ENCODE measurements around the gene THADA.
A peak's percentile ranks its signal among the peaks of the same experiment; 100 is the strongest.

Gene THADA

DNA sequence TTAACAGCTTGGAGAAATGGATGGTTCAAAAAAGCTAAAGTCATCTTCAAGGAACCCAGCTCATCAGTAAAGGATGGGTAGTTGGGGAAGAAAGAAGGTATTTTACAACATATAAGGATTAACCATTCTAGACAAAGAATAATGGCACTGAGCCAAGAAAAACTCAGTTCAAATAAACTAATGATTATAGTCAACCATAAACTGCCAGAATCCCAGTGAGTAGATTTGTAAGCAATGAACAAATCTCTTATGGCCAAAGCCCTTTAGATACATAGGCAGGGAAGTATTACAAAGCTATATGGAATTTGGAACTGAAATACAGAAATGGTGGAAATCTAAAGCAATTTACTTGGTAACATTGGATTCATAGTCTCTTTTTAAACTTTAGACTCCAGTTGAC is 277.0 kb downstream of the THADA start:
- ChIA-PET CTCF (interaction anchor here (0.5 to 0.9 kb wide), 2 partner anchors 12 to 70 kb away, joined by 3 to 4 read pairs; no protein-coding TSS in a partner anchor), POLR2A (no interaction called here)

DNA sequence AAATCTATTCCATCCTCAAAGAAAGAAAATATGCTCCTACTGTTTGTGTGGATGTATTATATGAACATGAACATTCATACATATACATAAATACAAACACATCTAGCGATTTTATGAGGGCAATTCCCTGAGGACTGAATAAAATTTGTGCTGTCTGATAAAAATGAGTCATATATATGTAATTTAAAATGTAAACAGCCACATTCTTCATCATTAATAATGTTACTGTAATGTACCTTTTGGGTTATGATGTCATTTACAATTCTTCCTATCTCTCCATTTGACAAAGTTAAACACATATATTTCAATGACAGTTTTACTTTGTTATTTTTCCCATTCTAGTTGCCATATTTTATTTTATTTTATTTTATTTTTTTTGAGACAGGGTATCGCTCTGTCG is 278.2 kb downstream of the THADA start:
- TF ChIP-seq ZSCAN16 (tag by site-specific recombination; IDR thresholded peaks at IDR 0.05) = no peak
- TF ChIP-seq, protein P1, sequence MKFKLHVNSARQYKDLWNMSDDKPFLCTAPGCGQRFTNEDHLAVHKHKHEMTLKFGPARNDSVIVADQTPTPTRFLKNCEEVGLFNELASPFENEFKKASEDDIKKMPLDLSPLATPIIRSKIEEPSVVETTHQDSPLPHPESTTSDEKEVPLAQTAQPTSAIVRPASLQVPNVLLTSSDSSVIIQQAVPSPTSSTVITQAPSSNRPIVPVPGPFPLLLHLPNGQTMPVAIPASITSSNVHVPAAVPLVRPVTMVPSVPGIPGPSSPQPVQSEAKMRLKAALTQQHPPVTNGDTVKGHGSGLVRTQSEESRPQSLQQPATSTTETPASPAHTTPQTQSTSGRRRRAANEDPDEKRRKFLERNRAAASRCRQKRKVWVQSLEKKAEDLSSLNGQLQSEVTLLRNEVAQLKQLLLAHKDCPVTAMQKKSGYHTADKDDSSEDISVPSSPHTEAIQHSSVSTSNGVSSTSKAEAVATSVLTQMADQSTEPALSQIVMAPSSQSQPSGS (tag by site-specific recombination; IDR thresholded peaks at IDR 0.05; ENCODE audit: low read depth) = peak; percentile 82
- peaks cover 22% of the 10 kb centered on the region for H3K4me1 ChIP-seq (ENCODE audit: control insufficient read depth, insufficient read depth, low read length)
- H3K9me3 ChIP-seq (ENCODE audit: control insufficient read depth, insufficient read depth, low read depth, low read length) = no peaks in the 10 kb centered on the region
- H3K4me3 ChIP-seq (ENCODE audit: low read depth, low read length) = no peak overlapping the region
- ChIA-PET POLR2A (no interaction called here), CTCF (interaction anchor here (0.6 kb wide), 1 partner anchor 166 kb away, joined by 3 read pairs; no protein-coding TSS in a partner anchor)
- no peak overlapping the region for H3K27ac ChIP-seq (ENCODE audit: extremely low read depth, low read depth, low read length)
- H3K36me3 ChIP-seq (ENCODE audit: control insufficient read depth in 2 of 2, insufficient read depth in 1 of 2, low read length in 2 of 2) = no peaks in the 10 kb centered on the region

More for the DNA sequence above, 277.0 kb downstream of the THADA start:
- Histone ChIP-seq H3K36me3 (ENCODE audit: control insufficient read depth in 2 of 2, insufficient read depth in 1 of 2, low read length in 2 of 2) (no peaks in the 10 kb centered on the region), H3K4me1 (ENCODE audit: control insufficient read depth, insufficient read depth, low read length) (peaks cover 11% of the 10 kb centered on the region), H3K27ac (ENCODE audit: extremely low read depth, low read depth, low read length) (no peak overlapping the region), H3K9me3 (ENCODE audit: control insufficient read depth, insufficient read depth, low read depth, low read length) (no peaks in the 10 kb centered on the region), H3K4me3 (ENCODE audit: low read depth, low read length) (no peak overlapping the region)
- TF ChIP-seq, protein P2, sequence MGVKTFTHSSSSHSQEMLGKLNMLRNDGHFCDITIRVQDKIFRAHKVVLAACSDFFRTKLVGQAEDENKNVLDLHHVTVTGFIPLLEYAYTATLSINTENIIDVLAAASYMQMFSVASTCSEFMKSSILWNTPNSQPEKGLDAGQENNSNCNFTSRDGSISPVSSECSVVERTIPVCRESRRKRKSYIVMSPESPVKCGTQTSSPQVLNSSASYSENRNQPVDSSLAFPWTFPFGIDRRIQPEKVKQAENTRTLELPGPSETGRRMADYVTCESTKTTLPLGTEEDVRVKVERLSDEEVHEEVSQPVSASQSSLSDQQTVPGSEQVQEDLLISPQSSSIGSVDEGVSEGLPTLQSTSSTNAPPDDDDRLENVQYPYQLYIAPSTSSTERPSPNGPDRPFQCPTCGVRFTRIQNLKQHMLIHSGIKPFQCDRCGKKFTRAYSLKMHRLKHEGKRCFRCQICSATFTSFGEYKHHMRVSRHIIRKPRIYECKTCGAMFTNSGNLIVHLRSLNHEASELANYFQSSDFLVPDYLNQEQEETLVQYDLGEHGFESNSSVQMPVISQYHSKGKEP (tag by site-specific recombination; IDR thresholded peaks at IDR 0.05) = 0 out of 2 replicates have a peak, but pooled peaks have one; percentile 24
- TF ChIP-seq, protein P1 (tag by site-specific recombination; IDR thresholded peaks at IDR 0.05; ENCODE audit: low read depth) = no peak
- TF ChIP-seq ZNF23 (tag by site-specific recombination; IDR thresholded peaks at IDR 0.05; ENCODE audit: borderline replicate concordance) (no peak), SETDB1 (IDR thresholded peaks at IDR 0.05; ENCODE audit: insufficient read length, low read length) (no peak), OVOL3 (tag by site-specific recombination; IDR thresholded peaks at IDR 0.05) (no peak), SP2 (tag by site-specific recombination; IDR thresholded peaks at IDR 0.05) (no peak), ZNF544 (tag by site-specific recombination; IDR thresholded peaks at IDR 0.05) (0 out of 2 replicates have a peak, but pooled peaks have one; percentile 45)
- TF ChIP-seq, protein P3, sequence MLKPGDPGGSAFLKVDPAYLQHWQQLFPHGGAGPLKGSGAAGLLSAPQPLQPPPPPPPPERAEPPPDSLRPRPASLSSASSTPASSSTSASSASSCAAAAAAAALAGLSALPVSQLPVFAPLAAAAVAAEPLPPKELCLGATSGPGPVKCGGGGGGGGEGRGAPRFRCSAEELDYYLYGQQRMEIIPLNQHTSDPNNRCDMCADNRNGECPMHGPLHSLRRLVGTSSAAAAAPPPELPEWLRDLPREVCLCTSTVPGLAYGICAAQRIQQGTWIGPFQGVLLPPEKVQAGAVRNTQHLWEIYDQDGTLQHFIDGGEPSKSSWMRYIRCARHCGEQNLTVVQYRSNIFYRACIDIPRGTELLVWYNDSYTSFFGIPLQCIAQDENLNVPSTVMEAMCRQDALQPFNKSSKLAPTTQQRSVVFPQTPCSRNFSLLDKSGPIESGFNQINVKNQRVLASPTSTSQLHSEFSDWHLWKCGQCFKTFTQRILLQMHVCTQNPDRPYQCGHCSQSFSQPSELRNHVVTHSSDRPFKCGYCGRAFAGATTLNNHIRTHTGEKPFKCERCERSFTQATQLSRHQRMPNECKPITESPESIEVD (tag by site-specific recombination; IDR thresholded peaks at IDR 0.05) = peak; percentile 56; the same call in 1 of the 2 replicates

DNA sequence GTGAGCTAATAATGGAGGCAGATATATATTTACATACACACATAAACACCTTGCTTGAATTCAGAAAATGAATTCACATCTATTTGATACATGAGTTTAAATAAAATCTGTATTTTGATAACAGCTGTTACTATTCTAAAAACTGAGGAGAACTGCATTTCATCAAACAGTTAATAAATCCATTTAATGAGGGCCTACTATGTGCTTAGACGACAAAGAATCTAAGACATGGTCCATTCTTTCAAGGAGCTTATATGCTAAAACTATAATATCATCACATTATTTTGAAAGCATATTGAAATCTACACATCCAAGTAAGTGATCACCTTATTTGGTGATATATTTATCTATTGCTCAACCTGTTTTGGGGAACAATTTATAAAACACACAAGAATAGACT is 278.6 kb downstream of the THADA start:
- POLR2A ChIA-PET = no interaction called here
- CTCF ChIA-PET = no interaction called here
- Histone ChIP-seq H3K9me3 (ENCODE audit: control insufficient read depth, insufficient read depth, low read depth, low read length) (no peaks in the 10 kb centered on the region), H3K4me1 (ENCODE audit: control insufficient read depth, insufficient read depth, low read length) (peaks cover 26% of the 10 kb centered on the region), H3K4me3 (ENCODE audit: low read depth, low read length) (no peak overlapping the region), H3K36me3 (ENCODE audit: control insufficient read depth in 2 of 2, insufficient read depth in 1 of 2, low read length in 2 of 2) (no peaks in the 10 kb centered on the region), H3K27ac (ENCODE audit: extremely low read depth, low read depth, low read length) (no peak overlapping the region)
- TF ChIP-seq, protein P4, sequence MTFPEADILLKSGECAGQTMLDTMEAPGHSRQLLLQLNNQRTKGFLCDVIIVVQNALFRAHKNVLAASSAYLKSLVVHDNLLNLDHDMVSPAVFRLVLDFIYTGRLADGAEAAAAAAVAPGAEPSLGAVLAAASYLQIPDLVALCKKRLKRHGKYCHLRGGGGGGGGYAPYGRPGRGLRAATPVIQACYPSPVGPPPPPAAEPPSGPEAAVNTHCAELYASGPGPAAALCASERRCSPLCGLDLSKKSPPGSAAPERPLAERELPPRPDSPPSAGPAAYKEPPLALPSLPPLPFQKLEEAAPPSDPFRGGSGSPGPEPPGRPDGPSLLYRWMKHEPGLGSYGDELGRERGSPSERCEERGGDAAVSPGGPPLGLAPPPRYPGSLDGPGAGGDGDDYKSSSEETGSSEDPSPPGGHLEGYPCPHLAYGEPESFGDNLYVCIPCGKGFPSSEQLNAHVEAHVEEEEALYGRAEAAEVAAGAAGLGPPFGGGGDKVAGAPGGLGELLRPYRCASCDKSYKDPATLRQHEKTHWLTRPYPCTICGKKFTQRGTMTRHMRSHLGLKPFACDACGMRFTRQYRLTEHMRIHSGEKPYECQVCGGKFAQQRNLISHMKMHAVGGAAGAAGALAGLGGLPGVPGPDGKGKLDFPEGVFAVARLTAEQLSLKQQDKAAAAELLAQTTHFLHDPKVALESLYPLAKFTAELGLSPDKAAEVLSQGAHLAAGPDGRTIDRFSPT (tag by site-specific recombination; IDR thresholded peaks at IDR 0.05) = no peak
- TF ChIP-seq, protein P5, sequence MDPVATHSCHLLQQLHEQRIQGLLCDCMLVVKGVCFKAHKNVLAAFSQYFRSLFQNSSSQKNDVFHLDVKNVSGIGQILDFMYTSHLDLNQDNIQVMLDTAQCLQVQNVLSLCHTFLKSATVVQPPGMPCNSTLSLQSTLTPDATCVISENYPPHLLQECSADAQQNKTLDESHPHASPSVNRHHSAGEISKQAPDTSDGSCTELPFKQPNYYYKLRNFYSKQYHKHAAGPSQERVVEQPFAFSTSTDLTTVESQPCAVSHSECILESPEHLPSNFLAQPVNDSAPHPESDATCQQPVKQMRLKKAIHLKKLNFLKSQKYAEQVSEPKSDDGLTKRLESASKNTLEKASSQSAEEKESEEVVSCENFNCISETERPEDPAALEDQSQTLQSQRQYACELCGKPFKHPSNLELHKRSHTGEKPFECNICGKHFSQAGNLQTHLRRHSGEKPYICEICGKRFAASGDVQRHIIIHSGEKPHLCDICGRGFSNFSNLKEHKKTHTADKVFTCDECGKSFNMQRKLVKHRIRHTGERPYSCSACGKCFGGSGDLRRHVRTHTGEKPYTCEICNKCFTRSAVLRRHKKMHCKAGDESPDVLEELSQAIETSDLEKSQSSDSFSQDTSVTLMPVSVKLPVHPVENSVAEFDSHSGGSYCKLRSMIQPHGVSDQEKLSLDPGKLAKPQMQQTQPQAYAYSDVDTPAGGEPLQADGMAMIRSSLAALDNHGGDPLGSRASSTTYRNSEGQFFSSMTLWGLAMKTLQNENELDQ (tag by site-specific recombination; IDR thresholded peaks at IDR 0.05; ENCODE audit: low read depth) = no peak
- TF ChIP-seq, protein P6, sequence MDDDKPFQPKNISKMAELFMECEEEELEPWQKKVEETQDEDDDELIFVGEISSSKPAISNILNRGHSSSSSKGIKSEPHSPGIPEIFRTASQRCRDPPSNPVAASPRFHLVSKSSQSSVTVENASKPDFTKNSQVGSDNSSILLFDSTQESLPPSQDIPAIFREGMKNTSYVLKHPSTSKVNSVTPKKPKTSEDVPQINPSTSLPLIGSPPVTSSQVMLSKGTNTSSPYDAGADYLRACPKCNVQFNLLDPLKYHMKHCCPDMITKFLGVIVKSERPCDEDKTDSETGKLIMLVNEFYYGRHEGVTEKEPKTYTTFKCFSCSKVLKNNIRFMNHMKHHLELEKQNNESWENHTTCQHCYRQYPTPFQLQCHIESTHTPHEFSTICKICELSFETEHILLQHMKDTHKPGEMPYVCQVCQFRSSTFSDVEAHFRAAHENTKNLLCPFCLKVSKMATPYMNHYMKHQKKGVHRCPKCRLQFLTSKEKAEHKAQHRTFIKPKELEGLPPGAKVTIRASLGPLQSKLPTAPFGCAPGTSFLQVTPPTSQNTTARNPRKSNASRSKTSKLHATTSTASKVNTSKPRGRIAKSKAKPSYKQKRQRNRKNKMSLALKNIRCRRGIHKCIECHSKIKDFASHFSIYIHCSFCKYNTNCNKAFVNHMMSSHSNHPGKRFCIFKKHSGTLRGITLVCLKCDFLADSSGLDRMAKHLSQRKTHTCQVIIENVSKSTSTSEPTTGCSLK (tag by site-specific recombination; IDR thresholded peaks at IDR 0.05) = no peak
- no peak for TF ChIP-seq ZNF2 (tag by site-specific recombination; IDR thresholded peaks at IDR 0.05)
- TF ChIP-seq, protein P7, sequence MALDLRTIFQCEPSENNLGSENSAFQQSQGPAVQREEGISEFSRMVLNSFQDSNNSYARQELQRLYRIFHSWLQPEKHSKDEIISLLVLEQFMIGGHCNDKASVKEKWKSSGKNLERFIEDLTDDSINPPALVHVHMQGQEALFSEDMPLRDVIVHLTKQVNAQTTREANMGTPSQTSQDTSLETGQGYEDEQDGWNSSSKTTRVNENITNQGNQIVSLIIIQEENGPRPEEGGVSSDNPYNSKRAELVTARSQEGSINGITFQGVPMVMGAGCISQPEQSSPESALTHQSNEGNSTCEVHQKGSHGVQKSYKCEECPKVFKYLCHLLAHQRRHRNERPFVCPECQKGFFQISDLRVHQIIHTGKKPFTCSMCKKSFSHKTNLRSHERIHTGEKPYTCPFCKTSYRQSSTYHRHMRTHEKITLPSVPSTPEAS (tag by site-specific recombination; IDR thresholded peaks at IDR 0.05) = no peak
- TF ChIP-seq ZNF658 (tag by site-specific recombination; IDR thresholded peaks at IDR 0.05) = no peak

Measured in HEK293 (cell line).